Anterior cingulate cortex (tissue), 58 donors: Measurements from ENCODE around the gene RARRES2.

Experiments
- DNase-seq, 58 donors: peaks; one replicate each; lab custom pipeline; 2025; lab: John Stamatoyannopoulos, UW

RARRES2 gene

DNA sequence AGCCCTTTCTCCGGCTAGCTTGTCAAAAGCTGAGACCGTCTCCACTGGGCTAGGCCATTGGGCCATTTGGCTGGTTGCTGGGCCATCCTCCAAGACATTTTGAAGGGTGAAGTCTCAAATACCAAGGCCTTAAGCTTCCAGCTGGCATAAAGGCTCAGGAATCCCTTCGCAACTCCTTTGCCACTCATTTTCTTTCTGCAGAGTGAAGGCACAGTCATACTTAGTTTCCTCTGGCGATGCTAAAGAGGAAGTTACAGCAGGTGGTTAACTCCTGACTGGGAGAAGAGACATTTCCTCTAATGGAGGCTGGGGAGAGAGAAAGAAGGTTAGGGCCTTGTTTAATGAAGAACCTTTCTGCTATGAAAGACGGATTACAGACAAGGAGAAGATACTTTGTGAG, 22.4 kb upstream of the RARRES2 start:
- no peak for DNase-seq

DNA sequence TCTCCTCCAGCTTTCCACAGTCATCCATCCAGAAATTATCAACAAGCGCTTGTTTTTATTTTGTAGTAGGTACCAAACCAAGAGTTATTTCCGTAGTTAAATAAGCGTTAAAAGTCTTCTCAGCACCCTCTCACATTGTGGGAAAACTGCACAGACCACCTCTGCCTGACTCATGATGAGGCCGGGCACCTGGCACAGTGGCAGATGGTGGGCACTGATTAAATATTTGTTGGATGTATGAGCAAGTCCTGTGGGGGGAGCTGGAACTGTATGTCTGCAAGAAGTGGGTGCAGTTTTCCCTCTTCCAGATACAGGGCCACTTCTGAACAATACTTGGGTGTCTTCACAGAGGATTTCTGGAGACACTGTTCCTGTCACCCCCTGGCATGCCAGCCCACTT, 21.9 kb upstream of the RARRES2 start:
- DNase-seq: no peak

DNA sequence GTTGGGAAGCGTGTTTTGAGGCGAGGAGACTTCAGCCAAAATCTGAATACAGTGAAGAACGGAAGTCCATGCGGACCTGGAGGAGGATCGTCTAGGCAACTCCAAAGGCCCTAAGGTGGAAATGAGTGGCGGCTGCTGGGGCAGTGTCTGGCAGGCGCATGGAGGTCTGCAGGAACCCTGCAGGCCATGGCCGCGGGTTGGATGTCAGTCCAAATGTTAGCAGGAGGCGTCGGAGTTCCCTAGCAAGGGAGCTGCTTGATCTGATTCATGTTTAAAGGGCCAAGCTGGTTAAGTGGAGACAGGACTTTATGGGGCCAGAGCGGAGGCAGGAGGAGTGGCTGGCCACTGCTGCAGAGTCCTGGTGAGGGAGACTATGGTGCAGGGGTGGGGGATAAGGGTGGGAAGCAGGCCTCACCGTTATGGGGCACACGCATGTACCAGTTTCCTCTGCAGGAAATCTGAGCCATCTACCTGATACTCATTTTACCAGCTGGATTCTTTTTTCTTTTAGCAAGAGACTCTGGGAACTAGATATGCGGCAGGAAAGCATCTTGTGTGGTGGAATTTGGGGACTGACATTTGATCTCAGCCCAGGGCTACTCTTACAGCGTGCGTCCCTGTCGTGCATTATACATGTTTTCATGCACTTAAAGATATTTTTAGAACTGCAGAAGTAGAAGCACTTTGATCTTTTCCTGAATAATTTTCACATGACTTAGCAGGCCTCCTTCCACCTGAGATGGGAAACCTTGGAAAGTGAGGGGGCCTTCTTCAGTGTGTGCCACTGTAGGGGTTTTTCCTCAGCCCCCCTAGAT, 20.6 kb upstream of the RARRES2 start:
- DNase-seq: no peak

DNA sequence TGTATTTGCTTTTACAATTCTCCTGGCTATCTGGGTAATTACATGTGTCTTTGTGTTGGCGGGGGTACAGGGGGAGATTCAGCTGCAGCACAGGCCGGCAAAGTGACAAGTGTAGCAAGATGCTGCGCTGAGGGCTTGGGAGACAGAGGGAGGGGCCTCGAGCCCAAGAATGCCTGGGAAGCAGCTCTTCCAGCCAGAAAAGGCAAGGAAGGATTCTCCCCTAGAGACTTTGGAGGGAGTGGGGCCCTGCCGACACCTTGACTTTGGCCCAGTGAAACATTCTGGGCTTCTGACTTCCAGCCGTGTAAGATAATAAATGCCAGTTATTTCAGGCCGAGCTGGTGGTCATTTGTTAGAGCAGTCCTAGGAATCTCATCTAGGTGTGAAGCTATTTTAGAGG, 20.0 kb upstream of the RARRES2 start:
- DNase-seq: no peak

DNA sequence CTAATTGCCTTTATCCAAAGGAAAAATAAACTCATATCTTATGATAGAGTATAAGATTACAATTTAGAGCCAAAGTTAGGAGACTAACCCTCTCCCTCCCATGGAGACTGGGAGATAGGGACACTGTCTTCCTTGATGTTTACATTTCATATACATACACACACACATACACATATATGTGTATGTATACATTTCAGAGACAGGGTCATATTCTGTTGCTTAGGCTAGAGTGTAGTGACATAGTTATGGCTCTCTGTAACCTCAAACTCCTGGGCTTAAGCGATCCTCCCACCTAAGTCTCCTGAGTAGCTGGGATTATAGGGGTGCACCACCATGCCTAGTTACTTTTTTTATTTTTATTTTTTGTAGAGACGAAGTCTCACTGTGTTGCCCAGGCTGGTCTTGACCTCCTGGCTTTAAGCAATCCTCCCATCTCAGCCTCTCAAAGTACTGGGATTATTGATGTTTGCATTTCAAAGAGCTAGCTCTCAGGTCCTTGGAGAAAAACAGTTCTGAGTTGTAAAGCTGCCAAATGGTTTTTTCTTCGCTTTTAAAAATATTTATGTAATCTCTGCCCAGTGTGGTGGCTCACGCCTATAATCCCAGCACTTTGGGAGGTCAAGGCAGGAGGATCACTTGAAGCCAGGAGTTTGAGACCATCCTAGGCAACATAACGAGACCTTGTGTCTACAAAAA, 19.1 kb upstream of the RARRES2 start:
- no peak for DNase-seq

DNA sequence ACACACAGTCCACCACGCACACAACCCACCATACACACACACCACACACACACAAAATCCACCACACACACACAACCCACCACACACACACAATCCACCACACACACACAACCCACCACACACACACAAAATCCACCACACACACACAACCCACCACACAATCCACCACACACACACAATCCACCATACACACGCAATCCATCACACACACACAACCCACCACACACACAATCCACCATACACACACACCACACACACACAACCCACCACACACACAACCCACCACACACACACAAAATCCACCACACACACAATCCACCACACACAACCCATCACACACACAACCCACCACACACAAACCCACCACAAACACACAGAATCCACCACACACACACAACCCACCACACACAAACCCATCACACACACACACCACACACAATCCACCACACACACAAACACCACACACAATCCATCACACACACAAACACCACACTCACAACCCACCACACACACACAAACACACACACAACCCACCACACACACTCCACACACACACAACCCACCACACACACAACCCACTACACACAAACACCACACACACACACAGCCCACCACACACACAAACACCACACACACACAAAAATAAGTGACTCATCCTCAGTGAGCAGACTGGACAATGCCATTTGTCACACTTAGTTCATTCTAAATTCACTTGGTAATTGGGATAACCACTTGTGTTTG, 18.4 kb upstream of the RARRES2 start:
- DNase-seq: no peak

DNA sequence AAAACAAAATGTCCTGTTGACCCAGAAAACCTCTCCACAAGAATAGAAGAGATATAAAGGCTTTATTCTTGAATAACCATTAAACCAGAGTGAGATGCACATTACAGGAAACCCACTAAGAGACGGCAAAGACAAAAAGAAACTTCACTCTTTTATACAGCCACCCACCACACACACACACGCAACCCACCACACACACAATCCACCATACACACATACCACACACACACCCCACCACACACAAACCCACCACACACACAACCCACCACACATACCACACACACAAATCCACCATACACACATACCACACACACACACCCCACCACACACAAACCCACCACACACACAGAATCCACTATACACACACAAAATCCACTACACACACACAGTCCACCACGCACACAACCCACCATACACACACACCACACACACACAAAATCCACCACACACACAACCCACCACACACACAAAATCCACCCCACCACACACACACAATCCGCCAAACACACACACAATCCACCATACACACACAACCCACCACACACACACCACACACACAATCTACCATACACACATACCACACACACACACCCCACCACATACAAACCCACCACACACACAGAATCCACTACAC, 17.7 kb upstream of the RARRES2 start:
- DNase-seq: no peak

DNA sequence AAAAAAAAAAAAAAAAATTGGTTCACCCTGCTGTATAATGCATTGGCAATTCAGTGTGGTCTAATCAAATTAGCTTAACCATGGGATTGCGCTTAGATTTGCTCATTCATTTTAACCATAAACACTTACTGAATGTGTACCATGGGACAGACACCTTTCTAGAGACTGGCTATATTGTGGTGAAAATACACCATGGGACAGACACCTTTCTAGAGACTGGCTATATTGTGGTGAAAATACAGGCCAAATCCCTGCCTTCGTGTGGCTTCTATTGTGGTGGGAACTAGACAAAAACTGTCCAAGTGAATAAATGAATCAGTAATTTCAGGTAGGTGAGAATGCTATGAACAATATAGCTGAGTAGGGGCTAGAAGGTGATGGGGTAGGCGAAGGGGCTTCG, 17.0 kb upstream of the RARRES2 start:
- DNase-seq: no peak

DNA sequence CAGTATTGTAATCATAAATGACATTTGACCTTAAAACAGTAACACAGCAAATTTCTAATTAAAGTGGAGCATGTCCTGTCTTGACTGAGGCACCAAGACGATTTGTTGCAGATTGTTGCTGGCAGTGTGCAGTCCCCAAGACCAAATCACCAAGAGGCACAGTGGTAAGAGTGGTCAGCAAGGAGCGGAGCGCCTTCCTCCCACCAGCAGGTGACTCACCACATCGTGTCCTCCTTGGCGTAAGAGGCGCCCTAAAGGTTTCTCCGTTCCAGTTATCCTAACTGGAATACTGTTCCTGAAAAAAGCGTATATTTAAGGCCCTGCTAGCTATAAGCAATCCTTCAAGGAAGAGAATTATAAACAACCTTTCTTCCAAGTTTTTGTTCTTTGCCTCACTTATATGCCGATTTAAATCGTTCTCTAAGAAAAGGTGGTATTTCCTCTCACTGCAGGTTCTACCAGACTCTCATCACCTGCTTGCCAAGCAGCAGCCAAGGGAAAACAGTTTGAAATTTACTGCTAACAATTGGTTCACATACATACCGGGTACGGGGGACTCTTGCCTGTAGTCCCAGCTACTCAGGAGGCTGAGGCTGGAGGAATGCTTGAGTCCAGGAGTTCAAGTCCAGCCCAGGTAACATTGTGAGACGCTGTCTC, 16.5 kb upstream of the RARRES2 start:
- no peak for DNase-seq

DNA sequence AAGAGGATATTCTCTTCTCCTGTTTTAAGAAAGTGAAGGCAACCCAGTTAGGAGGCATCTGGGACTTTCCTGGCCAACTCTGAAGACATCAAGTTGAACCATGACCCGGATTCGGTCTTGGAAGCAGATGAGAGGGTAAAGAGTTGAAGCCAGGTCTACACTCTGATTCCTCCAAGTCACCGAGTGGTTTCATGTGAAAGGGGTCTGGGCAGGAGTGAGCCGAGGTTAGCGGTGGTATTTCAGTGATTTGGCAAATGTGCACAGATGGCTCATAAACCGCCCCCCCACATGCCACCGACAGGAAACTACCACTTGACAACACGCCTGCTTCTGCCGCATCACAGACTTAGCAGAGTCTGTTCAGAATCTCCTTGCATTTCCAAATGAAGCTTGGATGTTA, 15.8 kb upstream of the RARRES2 start:
- no peak for DNase-seq

DNA sequence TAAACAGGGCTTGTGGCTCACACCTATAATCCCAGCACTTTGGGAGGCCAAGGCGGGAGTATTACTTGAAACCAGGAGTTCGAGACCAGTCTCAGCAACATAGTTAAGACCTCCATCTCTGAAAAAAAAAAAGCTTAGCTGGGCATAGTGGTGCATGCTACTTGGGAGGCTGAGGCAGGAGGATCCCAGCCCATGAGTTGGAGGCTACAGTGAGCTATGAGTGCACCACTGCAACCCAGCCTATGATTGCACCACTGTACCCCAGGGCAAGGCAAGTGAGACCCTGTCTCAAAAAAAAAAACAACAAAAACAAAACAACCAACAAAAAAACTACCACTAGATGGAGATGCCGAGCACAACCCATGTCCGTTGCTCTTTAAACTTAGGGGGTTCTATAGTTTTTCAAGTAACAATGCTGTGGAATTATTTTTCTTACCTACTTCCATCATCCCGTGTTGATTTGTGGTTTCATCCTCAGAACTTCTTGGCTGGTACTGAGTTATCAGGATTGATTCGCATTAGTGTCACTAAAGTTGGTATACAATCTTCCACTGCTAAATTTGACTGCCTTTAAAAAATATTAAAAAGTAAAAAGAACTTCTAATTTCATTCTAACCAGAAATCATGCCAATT, 15.0 kb upstream of the RARRES2 start:
- no peak for DNase-seq

DNA sequence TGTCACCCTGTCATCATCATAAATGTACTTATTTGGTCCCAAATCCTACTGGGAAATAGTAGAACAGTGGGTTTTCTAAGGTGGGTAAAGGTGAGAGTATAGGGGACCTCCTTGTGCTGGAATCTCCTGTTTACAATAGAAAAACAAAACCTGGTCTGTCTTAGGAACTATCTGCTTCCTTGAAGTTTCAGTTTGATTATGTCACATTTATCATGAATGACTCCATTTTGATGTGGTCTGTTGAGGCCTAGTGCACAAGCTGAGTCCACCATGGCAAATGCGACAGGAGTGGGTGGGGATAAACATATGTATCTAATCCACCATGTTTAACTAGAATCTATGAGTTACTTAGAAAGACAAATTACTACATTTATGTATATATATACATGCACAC, 14.2 kb upstream of the RARRES2 start:
- no peak for DNase-seq

DNA sequence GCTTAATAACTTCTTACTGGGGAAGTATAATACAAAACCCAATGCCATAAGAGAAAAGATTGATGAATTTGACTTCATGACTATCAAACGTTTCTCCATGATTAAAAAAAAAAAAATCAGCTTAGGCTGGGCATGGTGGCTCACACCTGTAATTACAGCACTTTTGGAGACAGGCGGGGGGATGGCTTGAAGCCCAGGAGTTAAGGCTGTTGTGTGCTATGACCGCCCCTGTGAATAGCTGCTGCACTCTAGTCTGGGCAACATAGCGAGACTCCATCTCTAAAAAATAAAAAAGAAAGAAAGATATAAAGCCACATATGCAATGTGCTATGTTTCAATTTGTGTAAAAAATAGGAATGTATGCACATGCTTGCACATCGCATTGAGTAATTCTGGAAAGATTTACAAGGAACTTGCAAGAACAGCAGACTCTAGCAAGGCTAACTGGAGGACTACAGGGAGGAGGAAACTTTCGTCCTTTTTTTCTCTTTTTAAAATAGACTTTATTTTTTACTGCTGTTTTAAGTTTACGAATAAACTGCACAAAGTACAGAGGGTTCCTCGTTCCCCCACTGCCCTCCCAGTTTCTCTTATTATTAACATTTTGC, 10.3 kb upstream of the RARRES2 start:
- DNase-seq: no peak

DNA sequence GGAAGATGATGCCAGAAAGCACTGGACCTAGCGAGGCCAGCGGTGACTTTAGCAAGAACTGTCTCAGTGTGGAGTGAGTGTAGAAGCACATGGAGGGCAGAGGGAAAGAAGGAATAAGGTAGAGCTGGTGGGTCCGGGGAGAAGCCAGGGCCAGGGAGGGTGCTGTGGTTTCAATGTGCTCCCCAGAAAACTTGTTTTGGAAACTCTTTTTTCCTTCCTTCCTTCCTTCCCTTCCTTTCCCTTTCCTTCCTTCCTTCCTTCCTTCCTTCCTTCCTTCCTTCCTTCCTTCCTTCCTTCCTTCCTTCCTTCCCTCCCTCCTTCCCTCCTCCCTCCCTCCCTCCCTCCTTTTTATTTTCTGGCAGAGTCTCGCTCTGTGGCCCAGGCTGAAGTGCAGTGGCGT, 5.5 kb upstream of the RARRES2 start:
- DNase-seq: no peak

DNA sequence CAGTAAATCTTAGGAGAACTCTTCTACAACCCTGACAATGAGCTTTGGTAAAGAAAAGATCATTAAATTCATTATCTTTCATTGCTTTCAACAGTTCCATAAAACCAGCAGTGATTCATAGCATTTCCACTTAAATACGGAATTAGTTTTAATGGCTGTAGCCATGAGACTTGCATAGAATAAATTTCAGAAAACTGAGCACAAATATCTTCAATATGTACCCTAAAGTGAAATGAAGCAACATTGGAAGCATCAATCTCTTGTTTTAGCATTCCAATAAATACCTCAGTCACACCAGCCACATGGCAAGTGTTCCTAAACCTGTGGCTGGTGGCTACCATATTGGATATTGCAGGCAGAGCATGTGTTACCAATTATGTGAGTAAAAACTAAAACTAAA, 3.6 kb upstream of the RARRES2 start:
- no peak for DNase-seq

DNA sequence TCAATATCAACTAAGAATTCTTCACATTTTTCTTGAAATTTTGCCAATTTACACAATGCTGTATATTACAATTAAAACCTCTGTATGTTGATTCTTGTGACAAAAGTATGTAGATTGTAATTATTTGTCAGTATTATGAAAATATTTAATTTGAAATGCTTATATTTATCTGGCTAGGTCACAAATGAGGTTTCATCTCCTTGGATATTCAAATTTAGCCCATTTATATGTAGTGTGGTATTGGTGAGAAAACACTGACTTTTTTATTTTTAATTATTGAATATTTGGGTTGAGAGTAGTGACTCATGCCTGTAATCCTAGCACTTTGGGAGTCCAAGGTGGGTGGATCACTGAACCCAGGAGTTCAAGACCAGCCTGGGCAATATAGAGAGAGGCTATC, 2.9 kb upstream of the RARRES2 start:
- no peak for DNase-seq

DNA sequence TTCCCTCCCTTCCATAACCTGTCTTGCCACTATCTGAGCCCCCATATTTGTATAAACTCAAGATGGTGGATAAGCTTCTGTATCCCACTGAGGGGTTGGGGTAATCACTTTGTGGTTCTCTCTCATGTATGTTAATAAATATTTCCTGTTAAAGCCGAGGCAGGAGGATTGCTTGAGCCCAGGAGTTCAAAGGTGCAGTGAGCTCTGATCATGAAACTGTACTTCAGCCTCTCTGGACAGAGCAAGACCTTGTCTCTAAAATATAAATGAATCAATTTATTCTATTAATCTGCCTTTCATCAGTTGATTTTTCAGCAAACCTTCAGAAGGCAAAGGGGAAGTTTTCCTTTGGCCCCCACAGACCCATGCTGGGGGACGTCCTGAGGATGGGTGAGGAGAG, 1.8 kb upstream of the RARRES2 start:
- no peak for DNase-seq

DNA sequence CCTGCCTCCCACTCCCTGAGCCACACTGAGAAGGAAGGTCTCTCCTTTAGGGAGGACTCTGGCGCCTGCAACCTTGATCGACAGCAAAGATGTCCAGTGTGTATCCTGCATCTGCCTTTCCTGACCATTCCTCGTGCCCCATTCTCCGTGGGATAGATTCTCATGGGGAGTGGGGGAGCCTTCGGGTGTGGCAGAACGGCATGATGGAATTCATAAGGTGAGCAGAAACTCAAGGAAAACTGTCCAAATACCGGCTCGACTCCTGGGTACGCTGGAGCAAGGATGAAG, 636 bp upstream of the RARRES2 start:
- DNase-seq: no peak

DNA sequence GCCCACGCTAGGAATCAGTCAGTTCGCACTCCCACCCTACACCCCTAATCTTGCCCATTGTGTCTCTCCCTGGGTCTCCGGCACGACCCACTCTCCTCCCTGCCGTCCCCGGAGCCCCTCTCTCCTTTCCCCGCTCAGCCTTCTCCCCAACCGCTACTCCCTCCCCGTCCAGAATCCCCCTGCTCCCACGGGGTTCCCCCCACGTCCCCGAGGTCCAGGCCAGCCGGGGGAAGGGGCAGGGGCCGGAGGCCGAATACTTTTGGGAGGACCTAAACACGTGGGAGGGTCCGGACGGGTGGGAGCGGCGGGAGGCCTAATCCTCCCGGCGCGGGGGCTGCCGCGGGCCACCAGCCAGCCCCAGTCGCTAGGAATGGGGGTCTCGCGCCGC, 560 bp downstream of the RARRES2 start:
- no peak for DNase-seq
